GM12873 (cell line): ENCODE results near the gene HSPBAP1.

Source experiments
- TF ChIP-seq, protein P1 (sequence below): IDR thresholded peaks from 2 replicates; pipeline ENCODE4 v1.5.1; 2012; ENCODE audit warnings: low read depth, mild to moderate bottlenecking, moderate library complexity, low read length, control low read depth; ENCODE audit not compliant: insufficient read depth; ENCODE audit errors: missing control alignments

The HSPBAP1 gene

DNA sequence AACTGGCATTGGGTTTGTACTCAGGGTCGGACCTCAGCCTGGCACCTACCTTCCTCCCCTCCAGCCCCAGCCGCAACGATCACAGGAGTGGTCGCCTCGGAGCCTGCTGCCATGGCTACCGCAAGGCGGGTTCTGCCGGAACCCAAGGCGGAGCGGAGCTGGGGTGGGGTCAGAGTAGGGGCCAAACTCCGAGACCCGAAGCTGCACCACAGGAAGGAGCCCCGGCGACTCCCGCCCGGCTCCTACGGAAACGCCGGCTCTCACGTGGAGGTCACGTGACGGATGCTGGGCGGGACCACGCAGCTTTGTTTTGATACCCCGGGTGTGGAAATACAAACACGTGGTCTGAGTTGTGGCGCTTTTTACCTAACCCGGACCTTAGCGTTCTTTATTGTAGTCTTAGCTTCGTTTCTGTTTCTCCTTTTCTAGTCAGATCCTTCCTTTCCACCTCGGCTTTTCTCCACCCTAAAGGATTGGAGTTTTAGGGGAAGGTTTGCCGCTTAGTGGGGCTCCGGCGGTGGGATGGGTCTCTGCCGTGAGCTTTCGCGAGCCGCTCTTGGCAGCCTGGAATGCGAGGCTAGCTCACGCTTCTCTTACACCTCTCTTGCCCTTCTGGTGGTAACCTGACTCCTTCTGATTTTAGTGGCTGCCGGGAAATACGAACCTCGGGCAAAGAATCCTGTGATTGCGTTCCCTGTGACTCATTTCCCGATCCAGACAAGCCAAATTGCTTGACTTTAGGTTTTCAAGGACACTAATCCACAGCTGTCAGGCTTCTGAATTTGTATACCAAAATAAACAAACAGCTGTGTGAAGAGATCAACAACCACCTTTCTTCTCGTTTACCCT, at the start of gene HSPBAP1:
HSPBAP1 (minus strand) TSS at position 264 of the 849 bp plus-strand sequence; CDS start at position 113, 151 bp downstream.
- TF ChIP-seq, protein P1, sequence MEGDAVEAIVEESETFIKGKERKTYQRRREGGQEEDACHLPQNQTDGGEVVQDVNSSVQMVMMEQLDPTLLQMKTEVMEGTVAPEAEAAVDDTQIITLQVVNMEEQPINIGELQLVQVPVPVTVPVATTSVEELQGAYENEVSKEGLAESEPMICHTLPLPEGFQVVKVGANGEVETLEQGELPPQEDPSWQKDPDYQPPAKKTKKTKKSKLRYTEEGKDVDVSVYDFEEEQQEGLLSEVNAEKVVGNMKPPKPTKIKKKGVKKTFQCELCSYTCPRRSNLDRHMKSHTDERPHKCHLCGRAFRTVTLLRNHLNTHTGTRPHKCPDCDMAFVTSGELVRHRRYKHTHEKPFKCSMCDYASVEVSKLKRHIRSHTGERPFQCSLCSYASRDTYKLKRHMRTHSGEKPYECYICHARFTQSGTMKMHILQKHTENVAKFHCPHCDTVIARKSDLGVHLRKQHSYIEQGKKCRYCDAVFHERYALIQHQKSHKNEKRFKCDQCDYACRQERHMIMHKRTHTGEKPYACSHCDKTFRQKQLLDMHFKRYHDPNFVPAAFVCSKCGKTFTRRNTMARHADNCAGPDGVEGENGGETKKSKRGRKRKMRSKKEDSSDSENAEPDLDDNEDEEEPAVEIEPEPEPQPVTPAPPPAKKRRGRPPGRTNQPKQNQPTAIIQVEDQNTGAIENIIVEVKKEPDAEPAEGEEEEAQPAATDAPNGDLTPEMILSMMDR = no peak

DNA sequence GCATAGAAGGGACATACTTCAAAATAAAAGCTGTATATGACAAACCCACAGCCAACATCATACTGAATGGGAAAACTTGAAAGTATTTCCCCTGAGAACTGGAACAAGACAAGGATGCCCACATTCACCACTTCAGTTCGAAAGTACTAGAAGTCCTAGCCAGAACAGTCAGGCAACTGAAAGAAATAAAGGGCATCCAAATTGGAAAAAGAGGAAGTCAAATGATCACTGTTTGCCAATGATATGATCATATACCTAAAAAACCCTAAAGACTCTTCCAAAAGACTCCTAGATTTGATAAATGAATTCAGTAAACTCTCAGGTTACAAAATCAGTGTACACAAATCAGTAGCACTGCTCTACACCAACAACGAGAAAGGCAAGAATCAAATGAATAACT, 42.0 kb upstream of the HSPBAP1 start:
- TF ChIP-seq, protein P1 = no peak

- TF ChIP-seq, protein P1 = no peak
Measured at GRCh38 chr3:122828281-122828680, 34.6 kb upstream of the HSPBAP1 start.

- TF ChIP-seq, protein P1 = no peak
Measured at GRCh38 chr3:122826278-122826677, 32.6 kb upstream of the HSPBAP1 start.

DNA sequence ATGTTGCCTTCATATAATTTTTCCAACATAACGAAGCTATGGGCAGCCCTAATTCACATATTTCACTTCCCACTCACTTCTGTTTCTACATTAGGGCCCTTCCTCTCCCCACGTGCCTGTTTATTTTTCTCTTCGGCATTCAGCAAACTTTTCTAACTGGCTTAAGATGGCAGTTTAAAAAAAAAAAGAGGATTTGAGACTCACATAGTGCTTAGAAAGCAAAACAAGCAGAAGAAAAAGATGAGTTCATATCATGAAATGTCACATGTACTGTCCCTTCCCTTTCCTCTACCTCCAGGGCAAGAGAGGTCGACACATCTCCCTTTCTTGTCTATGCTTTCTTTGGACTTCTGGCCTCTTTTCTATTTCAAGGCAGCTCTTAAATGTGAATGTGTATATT, 31.8 kb upstream of the HSPBAP1 start:
- TF ChIP-seq, protein P1 = no peak

DNA sequence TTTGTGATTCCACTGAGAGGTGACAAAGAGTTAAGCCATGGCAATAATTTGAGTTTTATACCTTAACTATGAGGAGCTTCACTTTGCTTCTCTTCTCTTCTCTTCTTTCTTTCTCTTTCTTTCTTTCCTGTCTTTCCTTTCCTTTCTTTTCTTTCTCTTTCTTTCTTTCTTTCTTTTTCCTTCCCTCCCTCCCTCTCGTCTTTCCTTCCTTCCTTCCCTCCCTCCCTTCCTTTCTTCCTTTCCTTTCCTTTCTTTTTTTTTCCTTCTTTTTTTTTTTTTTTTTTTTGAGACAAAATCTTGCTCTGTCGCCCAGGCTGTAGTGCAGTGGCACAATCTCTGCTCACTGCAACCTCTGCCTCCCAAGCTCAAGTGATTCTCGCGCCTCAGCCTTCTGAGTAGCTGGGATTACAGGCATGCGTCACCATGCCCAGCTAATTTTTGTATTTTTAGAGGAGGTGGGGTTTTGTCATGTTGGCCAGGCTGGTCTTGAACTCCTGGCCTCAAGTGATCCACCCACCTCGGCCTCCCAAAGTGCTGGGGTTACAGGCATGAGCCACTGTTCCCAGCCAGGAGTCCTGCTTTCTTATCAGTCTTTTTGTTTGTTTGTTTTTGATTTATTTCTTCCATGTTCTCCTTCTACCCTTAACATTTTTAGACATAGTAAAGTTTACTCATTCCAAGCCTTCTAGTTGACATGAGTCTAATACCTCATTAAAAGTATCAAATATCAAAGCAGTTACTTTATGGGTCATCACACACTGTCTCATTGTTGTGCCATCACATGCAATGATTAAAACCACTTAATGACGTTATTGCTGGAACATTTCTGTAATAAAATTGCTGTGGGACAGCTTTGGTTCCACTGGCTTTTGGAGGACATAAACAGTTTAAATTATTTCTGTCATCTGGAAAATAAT, 31.1 kb upstream of the HSPBAP1 start:
- TF ChIP-seq, protein P1 = no peak

DNA sequence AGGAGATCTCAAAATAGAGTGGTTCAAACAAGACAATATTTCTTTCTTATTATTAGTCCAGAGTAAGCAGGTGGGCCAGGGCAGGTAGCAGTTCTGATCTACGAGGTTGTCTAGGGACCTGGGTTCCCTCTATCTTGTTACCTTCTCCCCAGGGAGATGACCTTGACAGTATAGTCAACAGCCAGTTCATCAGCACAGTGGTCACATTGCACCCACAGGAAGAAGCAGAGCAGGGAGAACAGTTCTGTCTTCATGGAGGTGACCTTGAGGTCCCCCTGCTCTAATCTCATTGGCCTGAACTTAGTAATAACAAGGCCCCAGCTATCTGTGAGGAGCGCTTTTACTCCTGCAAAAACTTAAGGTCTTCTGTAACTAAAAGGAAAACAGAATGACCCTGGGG, 23.0 kb upstream of the HSPBAP1 start:
- TF ChIP-seq, protein P1 = no peak
